Measurements from ENCODE around the gene PC.

DNA sequence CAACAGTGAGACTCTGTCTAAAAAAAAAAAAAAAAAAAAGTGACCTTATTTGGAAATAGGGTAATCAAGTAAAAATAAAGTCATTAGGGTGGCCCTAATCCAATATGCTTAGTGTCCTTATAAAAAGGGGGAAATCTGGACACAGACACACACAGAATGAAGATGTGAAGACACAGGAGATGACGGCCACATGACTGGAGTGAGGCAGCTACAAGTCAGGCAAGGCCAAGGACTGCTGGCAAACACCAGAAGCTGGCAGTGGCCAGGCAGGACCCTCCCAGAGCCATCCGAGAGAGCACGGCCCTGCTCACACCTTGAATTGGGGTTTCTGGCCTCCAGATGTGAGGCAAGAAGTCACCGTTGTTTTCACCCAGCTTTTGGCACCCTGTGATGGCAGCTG lies 72.7 kb downstream of the PC start:
- TF ChIP-seq, protein P1, sequence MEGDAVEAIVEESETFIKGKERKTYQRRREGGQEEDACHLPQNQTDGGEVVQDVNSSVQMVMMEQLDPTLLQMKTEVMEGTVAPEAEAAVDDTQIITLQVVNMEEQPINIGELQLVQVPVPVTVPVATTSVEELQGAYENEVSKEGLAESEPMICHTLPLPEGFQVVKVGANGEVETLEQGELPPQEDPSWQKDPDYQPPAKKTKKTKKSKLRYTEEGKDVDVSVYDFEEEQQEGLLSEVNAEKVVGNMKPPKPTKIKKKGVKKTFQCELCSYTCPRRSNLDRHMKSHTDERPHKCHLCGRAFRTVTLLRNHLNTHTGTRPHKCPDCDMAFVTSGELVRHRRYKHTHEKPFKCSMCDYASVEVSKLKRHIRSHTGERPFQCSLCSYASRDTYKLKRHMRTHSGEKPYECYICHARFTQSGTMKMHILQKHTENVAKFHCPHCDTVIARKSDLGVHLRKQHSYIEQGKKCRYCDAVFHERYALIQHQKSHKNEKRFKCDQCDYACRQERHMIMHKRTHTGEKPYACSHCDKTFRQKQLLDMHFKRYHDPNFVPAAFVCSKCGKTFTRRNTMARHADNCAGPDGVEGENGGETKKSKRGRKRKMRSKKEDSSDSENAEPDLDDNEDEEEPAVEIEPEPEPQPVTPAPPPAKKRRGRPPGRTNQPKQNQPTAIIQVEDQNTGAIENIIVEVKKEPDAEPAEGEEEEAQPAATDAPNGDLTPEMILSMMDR (conservative IDR thresholded peaks at IDR 0.05; ENCODE audit: low read depth in 2 of 2) = no peak
- no peak for TF ChIP-seq EZH2 (IDR thresholded peaks at IDR 0.05; ENCODE audit: low read depth, unreplicated experiment)
- no peak for TF ChIP-seq ZNF114 (CRISPR knock-in tag; IDR thresholded peaks at IDR 0.05)
- TF ChIP-seq CREB1 (CRISPR knock-in tag; IDR thresholded peaks at IDR 0.05; ENCODE audit: low read depth) = no peak
- TF ChIP-seq, protein P2, sequence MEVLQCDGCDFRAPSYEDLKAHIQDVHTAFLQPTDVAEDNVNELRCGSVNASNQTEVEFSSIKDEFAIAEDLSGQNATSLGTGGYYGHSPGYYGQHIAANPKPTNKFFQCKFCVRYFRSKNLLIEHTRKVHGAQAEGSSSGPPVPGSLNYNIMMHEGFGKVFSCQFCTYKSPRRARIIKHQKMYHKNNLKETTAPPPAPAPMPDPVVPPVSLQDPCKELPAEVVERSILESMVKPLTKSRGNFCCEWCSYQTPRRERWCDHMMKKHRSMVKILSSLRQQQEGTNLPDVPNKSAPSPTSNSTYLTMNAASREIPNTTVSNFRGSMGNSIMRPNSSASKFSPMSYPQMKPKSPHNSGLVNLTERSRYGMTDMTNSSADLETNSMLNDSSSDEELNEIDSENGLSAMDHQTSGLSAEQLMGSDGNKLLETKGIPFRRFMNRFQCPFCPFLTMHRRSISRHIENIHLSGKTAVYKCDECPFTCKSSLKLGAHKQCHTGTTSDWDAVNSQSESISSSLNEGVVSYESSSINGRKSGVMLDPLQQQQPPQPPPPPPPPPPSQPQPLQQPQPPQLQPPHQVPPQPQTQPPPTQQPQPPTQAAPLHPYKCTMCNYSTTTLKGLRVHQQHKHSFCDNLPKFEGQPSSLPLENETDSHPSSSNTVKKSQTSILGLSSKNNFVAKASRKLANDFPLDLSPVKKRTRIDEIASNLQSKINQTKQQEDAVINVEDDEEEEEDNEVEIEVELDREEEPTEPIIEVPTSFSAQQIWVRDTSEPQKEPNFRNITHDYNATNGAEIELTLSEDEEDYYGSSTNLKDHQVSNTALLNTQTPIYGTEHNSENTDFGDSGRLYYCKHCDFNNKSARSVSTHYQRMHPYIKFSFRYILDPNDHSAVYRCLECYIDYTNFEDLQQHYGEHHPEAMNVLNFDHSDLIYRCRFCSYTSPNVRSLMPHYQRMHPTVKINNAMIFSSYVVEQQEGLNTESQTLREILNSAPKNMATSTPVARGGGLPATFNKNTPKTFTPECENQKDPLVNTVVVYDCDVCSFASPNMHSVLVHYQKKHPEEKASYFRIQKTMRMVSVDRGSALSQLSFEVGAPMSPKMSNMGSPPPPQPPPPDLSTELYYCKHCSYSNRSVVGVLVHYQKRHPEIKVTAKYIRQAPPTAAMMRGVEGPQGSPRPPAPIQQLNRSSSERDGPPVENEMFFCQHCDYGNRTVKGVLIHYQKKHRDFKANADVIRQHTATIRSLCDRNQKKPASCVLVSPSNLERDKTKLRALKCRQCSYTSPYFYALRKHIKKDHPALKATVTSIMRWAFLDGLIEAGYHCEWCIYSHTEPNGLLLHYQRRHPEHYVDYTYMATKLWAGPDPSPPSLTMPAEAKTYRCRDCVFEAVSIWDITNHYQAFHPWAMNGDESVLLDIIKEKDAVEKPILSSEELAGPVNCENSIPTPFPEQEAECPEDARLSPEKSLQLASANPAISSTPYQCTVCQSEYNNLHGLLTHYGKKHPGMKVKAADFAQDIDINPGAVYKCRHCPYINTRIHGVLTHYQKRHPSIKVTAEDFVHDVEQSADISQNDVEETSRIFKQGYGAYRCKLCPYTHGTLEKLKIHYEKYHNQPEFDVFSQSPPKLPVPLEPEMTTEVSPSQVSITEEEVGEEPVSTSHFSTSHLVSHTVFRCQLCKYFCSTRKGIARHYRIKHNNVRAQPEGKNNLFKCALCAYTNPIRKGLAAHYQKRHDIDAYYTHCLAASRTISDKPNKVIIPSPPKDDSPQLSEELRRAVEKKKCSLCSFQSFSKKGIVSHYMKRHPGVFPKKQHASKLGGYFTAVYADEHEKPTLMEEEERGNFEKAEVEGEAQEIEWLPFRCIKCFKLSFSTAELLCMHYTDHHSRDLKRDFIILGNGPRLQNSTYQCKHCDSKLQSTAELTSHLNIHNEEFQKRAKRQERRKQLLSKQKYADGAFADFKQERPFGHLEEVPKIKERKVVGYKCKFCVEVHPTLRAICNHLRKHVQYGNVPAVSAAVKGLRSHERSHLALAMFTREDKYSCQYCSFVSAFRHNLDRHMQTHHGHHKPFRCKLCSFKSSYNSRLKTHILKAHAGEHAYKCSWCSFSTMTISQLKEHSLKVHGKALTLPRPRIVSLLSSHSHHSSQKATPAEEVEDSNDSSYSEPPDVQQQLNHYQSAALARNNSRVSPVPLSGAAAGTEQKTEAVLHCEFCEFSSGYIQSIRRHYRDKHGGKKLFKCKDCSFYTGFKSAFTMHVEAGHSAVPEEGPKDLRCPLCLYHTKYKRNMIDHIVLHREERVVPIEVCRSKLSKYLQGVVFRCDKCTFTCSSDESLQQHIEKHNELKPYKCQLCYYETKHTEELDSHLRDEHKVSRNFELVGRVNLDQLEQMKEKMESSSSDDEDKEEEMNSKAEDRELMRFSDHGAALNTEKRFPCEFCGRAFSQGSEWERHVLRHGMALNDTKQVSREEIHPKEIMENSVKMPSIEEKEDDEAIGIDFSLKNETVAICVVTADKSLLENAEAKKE (CRISPR knock-in tag; IDR thresholded peaks at IDR 0.05) = no peak
- TF ChIP-seq, protein P3, sequence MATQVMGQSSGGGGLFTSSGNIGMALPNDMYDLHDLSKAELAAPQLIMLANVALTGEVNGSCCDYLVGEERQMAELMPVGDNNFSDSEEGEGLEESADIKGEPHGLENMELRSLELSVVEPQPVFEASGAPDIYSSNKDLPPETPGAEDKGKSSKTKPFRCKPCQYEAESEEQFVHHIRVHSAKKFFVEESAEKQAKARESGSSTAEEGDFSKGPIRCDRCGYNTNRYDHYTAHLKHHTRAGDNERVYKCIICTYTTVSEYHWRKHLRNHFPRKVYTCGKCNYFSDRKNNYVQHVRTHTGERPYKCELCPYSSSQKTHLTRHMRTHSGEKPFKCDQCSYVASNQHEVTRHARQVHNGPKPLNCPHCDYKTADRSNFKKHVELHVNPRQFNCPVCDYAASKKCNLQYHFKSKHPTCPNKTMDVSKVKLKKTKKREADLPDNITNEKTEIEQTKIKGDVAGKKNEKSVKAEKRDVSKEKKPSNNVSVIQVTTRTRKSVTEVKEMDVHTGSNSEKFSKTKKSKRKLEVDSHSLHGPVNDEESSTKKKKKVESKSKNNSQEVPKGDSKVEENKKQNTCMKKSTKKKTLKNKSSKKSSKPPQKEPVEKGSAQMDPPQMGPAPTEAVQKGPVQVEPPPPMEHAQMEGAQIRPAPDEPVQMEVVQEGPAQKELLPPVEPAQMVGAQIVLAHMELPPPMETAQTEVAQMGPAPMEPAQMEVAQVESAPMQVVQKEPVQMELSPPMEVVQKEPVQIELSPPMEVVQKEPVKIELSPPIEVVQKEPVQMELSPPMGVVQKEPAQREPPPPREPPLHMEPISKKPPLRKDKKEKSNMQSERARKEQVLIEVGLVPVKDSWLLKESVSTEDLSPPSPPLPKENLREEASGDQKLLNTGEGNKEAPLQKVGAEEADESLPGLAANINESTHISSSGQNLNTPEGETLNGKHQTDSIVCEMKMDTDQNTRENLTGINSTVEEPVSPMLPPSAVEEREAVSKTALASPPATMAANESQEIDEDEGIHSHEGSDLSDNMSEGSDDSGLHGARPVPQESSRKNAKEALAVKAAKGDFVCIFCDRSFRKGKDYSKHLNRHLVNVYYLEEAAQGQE (IDR thresholded peaks at IDR 0.05; ENCODE audit: unreplicated experiment) = no peak
- TF ChIP-seq POLR2AphosphoS5 (IDR thresholded peaks at IDR 0.05; ENCODE audit: low read depth) = no peak
- TF ChIP-seq EZH2phosphoT487 (IDR thresholded peaks at IDR 0.05; ENCODE audit: unreplicated experiment) = no peak
- TF ChIP-seq JUNB (IDR thresholded peaks at IDR 0.05; ENCODE audit: unreplicated experiment) = no peak
- TF ChIP-seq, protein P4, sequence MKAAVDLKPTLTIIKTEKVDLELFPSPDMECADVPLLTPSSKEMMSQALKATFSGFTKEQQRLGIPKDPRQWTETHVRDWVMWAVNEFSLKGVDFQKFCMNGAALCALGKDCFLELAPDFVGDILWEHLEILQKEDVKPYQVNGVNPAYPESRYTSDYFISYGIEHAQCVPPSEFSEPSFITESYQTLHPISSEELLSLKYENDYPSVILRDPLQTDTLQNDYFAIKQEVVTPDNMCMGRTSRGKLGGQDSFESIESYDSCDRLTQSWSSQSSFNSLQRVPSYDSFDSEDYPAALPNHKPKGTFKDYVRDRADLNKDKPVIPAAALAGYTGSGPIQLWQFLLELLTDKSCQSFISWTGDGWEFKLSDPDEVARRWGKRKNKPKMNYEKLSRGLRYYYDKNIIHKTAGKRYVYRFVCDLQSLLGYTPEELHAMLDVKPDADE (IDR thresholded peaks at IDR 0.05) = no peak
- TF ChIP-seq NANOG (IDR thresholded peaks at IDR 0.05; ENCODE audit: borderline replicate concordance) = no peak
